Neural progenitor cell (in vitro differentiated cells): Measurements from ENCODE around the gene SMARCAD1.

Experiments used
- EZH2 ChIP-seq: fragments of 200-600 bp; sonication (generic); IDR thresholded peaks from 2 replicates; pipeline ENCODE4 v1.6.1; 2017; ENCODE audit warnings: antibody characterized with exemption, mild to moderate bottlenecking, moderate library complexity
- EZH2phosphoT487 ChIP-seq: fragments of 200-600 bp; sonication (generic); IDR thresholded peaks from 2 replicates; pipeline ENCODE4 v1.6.1; 2017; ENCODE audit warnings: antibody characterized with exemption
- TF ChIP-seq, protein P1 (sequence below): fragments of 200-600 bp; sonication (generic); IDR thresholded peaks from 2 replicates; pipeline ENCODE4 v1.5.1; 2017; ENCODE audit warnings: antibody characterized with exemption, mild to moderate bottlenecking

DNA sequence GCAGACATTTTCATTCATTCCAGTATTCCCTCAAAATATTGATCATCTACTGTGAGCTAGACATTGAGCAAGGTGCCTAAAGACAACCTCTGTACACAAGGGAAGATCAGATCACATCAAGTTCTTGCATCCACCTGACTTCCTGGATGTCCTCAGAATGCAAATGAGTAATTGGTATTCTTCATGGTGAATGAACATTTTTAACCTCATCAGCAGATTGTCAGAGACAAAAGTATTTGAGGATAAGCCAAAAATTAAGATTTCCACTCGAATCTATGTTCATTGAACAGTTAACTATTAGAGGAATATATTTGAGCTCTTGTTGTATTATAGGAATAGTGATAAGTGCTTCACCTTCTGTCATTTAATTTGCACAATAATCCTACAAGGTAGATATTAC is 1.3 kb downstream of the SMARCAD1 start:
- TF ChIP-seq, protein P1, sequence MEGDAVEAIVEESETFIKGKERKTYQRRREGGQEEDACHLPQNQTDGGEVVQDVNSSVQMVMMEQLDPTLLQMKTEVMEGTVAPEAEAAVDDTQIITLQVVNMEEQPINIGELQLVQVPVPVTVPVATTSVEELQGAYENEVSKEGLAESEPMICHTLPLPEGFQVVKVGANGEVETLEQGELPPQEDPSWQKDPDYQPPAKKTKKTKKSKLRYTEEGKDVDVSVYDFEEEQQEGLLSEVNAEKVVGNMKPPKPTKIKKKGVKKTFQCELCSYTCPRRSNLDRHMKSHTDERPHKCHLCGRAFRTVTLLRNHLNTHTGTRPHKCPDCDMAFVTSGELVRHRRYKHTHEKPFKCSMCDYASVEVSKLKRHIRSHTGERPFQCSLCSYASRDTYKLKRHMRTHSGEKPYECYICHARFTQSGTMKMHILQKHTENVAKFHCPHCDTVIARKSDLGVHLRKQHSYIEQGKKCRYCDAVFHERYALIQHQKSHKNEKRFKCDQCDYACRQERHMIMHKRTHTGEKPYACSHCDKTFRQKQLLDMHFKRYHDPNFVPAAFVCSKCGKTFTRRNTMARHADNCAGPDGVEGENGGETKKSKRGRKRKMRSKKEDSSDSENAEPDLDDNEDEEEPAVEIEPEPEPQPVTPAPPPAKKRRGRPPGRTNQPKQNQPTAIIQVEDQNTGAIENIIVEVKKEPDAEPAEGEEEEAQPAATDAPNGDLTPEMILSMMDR = no peak
- TF ChIP-seq EZH2 (no peak), EZH2phosphoT487 (no peak)
